ENCODE data around the gene MAPK13.

DNA sequence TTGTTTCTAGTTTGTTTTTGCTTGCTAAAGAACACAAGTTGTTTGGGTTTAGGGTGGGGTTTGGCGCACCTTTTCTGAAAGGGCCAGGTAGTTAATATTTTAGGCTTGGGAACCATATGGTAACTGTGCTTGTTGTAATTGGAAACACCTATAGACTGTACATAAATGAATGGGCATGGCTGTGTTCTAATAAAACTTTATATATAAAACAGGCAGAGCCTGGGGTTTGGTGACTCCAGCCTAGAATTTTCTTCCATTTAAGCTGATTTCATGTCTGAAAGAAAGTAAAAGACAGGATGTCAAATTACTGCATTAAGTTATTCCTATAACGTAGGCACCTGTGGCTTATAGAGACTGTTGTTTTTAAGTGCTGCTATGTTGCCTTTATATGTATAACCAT, 36.1 kb upstream of the MAPK13 start:
- TF ChIP-seq POLR2A (IDR thresholded peaks at IDR 0.05) (no peak), CTCF (IDR thresholded peaks at IDR 0.05) (no peak)

All from testis (tissue), 2 donors.